DMS79 (cell line): Measurements from ENCODE around the gene TSEN34.
"Not testable (repeated sequence)": the region's sequence is repeated elsewhere in the genome, so short reads cannot be mapped to it uniquely, and the experiment has no call there.

Source experiments
- DNase-seq: peaks from one replicate; lab custom pipeline; 2025; lab: John Stamatoyannopoulos, UW

The TSEN34 gene

DNA sequence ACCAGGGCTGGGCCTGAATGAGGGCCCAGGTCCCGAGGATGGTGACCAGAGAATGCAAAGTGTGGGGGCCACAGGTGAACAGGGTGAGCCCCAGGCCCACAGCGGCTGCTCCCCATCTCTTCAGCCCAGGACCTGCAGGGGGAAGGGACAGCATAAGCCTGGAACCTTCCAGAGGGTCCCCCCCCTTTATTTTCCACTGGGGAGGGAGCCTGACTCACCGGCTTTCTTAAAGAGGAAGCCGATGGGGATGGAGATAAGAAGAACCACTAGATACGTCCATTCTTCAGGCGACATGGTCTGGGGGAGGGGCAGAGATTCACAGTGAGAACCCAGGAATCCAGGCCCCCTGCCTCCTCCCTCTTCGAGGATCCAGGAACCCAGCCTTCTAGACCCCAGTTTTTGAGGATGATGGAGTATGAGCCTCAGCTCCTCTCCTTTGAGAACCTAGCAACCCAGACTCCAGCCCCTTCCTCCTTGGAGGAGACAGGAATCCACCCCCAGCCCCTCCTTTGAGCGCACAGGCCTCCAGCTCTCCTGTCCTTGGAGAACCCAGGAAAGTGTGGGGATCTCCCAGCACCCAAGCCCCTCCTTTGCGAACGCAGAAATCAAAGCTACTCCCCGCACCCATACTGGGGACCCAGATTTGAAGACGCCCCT is 2.8 kb upstream of the TSEN34 start:
- DNase-seq, result no peak

DNA sequence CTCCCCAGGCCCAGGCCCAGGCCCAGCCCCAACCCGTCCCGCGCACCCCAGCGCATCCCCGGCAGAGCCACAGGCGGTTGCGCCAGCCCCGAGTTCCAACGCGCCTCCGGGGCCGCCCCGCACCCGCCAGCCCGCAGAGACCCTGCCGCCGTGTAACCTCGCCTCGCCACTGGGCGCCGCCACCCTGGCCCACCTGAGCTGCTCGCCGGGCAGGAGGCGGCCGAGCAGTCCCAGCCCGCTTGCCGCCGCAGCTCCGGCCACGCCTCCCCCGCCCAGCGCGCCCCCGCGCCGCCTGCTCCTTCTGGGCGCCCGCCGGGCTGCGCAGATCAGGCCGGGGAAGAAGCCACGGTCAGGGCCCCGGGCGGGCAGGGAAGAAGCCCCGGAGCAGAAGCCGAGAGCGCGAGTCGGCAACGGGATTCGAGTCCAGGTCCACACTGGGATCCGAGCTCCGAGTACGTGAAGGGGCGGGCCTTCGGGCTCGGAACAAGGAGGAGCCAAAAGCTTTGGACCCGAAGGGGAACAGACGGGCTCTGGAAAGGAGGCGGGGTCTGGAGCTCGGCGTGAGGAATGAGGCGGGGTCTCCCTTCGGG is 1.9 kb upstream of the TSEN34 start, which contains the start of gene MBOAT7:
TSS of gene MBOAT7 (minus strand) at position 436 of the 590 bp plus-strand sequence. CDS start 1,072 bp downstream, outside the sequence.
- no peak for DNase-seq

DNA sequence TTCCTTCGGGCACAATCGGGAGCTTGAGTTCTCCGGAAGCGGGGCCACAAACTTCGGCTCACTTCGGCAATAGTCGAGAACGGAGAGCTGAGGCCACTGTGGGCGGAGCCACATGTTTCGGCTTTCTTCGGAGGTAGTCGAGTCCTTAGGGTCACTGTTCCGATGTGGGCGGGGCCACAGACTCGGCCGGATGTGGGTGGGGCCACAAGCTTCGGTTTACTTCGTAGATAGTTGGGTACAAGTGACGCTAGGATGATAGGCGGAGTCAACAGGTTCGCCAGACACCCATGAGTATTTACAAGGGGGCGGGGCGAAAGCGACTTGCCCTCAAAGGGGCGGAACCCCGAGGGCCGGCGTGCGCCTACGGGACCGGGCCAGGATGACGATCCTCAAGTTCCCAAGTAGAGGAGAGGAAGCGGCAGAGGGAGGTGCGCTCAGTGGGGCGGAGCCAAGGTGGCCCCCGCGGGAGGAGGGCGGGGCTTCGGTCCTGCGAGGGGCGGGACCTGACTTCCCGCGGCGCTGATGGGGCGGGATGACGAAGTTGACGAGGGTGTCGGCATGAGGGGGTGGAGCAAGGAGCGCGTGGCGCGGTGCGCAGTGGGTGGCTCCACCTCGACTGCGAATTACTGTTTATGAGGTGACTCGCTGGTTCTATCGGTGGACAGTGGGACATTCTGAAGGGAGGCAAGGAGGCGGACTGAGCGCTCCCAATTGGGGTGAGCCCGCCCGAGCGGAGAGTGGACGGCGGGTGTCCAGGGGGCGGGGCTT is 1.2 kb upstream of the TSEN34 start:
- peak; percentile 99 for DNase-seq

DNA sequence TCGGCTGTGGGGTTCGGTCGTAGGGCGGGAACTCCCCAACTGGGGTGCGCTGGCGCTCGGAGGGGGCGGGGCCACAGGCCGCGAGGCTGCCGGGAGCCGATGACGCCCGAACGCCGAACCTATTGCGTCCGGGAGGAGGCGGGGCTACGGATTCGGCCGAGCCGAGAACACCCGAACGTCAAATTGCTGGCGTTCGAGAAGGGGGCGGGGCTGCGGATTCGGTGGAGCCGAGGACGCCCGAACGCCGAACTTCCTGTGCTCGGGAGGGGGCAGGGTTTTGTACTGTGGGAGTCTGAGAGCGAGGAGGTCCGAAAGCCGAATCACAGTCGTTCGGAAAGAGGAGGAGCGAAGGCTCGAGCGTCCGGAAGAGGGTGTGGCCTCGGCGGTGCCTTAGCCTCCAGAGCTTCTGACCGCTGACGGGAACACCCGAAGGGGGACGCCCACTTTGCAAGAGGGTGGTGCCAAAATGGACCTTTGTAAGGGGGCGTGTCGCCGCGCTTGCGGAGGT is 551 bp upstream of the TSEN34 start:
- peak; percentile 98 for DNase-seq

DNA sequence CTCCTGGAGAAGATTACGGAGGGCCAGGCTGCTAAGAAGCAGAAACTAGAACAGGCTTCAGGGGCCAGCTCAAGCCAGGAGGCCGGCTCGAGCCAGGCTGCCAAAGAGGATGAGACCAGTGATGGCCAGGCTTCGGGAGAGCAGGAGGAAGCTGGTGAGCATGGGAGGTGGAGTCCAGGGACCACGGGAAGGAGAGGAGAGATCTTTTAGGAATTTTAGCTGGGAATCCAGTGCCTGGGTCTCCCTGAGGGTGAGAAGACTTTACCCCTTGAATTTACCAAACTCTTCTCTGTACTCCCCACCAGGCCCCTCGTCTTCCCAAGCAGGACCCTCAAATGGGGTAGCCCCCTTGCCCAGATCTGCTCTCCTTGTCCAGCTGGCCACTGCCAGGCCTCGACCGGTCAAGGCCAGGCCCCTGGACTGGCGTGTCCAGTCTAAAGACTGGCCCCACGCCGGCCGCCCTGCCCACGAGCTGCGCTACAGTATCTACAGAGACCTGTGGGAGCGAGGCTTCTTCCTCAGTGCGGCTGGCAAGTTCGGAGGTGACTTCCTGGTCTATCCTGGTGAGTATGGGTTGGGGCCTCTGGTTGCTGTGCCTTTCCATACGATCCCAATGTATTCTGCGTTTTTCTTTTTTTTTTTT is 824 bp downstream of the TSEN34 start:
- no peak for DNase-seq

DNA sequence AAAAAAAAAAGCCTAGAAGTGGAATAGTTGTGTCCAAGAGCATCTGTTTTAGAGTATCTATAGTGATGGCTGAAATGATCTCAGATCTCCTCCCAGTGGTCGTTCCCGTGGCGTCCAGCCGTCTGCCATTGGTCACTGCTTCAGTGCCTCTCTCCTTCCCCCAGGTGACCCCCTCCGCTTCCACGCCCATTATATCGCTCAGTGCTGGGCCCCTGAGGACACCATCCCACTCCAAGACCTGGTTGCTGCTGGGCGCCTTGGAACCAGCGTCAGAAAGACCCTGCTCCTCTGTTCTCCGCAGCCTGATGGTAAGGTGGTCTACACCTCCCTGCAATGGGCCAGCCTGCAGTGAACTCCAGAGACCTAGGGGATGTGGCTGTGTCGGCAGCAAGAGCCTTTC is 1.9 kb downstream of the TSEN34 start:
- no peak for DNase-seq

DNA sequence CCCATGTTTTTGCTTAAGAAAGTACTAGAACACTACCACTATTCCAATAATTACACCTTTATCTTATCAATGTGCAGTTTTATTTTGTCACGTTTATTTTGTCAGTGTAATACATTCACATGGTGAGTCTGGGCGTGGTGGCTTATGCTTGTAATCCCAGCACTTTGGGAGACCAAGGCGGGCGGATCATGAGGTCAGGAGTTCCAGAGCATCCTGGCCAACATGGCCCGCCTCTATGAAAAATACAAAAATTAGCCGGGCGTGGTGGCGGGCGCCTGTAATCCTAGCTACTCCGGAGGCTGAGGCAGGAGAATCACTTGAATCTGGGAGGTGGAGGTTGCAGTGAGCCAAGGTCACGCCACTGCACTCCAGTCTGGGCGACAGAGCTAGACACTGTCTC is 3.4 kb downstream of the TSEN34 start:
- not testable (repeated sequence) for DNase-seq

DNA sequence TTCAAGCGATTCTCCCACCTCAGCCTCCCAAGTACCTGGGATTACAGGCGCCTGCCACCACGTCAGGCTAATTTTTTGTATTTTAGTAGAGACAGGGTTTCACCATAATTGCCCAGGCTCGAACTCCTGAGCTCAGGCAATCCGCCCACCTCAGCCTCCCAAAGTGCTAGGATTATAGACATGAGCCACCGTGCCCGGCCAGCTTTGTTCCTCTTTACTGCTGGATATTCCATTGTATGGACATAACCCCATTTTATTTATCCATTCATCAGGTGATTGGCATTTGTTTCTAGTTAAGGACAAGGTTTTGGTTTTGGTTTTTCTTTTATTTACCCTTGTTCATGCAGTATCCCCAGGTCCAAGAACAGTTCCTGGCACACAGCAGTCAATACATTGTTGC is 5.4 kb downstream of the TSEN34 start:
- DNase-seq, result no peak

DNA sequence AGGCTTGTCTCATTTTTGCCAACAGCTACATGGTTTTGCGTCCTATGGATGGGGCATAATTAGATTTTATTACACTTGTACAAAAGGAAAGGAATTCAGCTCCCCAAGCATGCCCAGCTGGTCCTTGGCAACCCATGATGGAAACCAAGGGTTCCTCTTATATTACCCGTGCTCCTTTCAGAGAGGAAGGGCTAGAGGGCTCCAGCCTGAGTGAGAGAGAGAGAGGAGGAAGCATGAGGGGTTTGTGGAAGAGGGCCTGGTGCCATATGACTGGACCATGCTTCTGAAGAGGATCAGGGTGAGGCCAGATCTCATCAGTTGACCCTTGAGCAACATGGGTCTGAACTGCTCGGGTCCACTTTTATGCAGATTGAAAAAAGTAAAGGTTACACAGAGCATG is 6.0 kb downstream of the TSEN34 start:
- DNase-seq, result no peak

DNA sequence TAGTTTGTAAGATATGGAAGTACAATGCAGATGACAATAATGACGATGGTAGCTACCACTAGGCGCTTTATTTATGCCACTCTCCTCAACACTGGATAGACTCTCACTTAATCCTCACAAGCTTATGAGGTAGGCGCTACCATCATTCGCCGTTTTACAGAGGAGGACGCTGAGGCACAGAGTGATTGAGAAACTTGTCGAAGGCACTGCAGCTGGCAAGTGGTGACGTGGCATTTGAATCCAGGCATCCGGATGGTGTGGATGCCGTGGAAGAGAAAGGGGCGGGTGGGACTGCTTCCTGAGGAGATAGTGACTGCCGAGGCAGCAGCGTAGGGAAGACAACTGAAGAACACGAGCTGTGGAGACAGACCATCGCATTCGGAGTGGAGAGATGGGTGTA is 8.3 kb downstream of the TSEN34 start:
- no peak for DNase-seq

DNA sequence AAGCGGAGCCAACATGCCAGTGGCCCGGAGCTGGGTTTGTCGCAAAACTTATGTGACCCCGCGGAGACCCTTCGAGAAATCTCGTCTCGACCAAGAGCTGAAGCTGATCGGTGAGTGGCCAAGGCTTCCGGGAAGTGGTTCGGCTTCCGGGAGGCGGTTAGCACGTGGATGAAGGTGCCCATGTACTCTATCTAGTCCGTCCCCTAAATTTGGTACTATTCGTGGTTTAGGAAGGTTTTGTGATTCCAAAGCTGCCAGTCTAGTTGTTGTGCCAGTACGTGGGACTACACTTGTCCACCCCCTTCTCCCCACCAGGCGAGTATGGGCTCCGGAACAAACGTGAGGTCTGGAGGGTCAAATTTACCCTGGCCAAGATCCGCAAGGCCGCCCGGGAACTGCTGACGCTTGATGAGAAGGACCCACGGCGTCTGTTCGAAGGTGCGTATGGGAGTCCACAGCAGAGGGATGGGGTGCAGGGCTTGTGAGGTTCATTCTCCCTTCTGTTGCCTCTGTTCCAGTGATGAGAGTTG is 10.1 kb downstream of the TSEN34 start:
- no peak for DNase-seq

DNA sequence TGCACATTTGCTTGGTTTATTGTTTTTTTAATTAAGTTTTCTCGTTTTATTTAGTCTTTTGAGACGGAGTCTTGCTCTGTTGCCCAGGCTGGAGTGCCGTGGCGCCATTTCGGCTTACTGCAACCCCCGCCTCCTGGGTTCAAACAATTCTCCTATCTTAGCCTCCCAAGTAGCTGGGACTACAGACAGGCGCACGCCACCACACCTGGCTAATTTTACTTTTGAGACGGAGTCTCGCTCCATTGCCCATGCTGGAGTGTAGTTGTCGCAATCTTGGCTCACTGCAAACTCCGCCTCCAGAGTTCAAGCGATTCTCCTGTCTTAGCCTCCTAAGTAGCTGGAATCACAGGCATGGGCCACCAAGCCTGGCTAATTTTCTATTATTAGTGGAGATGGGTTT is 10.9 kb downstream of the TSEN34 start:
- no peak for DNase-seq

DNA sequence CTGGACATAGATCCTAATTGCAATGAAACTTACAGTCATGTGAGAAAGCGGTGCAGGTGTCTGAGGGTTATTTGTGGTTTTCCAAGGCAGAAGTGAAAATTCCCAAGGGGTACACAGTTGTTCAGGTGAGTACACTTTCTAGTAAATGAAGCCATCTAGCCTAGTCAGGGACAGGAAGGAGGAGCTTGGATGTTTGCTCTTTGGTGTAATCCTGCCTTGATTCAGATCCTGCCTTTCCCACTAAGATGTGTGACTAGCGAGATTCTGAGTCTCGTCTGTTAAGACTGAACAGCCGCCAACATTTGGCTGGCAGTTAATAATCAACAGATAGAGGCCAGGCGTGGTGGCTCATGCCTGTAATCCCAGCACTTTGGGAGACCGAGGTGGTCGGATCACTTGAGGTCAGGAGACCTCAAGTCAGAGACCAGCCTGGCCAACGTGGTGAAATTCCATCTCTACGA is 12.1 kb downstream of the TSEN34 start:
- no peak for DNase-seq

DNA sequence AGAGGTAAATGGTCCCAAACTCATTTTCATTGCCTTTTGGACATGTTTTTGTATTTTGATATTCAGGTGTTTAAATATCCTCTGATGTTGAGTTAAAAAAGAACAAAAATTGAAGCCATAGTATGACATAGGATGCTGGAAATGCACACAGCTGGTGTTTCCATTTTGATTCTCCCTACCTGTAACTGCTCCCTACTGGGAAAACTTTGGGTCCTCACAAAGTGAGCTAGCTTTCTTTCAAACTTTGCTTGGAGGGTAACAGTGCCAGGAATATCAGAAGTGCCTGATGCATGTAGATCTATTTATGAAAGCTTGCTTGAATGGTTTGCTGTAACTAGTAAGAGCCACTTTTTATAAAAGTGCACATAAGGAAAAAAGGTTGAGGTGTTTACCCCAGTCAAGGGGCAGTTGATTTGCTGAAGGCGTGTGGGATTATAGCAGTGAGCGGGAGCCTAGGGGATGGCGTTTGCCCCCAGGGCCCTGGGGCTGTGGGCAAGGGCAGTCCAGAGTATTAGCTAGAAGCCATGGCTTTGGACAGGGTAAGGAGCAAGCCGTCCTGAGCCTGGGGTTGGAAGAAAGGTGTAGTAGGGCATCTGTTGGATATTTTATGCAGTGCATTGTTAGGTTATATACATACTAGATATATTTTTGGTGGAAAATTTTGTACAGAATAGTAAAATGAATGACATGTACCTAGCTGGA is 13.8 kb downstream of the TSEN34 start:
- no peak for DNase-seq

DNA sequence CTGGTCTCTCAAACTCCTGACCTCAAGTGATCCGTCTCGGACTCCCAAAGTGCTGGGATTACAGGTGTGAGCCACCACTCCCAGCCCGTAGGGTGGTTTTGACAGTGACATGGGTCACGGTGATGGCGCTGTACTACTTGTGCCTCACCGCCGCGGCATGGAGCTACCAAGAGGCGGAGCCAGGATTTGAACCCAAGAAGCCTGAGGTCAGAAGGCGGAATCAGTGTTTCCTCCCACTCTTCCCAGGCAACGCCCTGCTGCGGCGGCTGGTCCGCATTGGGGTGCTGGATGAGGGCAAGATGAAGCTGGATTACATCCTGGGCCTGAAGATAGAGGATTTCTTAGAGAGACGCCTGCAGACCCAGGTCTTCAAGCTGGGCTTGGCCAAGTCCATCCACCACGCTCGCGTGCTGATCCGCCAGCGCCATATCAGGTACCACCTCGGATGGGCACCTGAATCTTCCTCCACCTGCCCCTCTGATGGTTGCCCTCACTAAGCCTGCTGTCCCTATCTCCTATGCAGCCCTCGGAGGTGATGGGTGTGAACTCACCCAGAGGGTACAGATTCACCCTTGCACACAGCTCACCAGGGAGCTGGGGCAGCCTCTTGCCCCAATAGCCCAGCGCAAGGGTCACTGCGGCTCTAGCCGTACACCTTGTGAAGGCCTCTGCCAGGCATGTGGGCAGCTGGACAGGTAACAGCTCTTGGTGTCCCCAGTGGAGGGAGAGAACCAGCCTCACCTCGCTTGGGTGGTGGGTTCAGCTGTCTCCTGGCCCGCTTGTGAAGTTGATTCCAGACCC is 15.1 kb downstream of the TSEN34 start:
- DNase-seq, result no peak

DNA sequence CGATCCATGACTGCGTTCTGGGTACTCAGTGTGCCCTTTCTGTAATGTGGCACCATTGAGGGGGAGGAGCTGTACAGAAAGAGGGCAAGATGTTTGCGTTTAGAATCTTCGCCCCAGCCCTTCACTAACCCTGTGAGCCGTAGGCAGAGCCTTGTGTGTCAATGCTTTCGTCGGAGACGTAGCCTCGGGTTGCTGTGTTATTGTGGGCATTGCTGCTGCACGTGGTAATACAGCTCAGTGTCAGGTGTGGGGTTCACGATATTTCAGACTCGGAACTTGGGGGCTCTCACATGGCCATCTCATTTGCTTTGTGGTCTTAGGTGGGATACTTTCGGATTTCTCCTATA is 15.7 kb downstream of the TSEN34 start:
- DNase-seq, result no peak

DNA sequence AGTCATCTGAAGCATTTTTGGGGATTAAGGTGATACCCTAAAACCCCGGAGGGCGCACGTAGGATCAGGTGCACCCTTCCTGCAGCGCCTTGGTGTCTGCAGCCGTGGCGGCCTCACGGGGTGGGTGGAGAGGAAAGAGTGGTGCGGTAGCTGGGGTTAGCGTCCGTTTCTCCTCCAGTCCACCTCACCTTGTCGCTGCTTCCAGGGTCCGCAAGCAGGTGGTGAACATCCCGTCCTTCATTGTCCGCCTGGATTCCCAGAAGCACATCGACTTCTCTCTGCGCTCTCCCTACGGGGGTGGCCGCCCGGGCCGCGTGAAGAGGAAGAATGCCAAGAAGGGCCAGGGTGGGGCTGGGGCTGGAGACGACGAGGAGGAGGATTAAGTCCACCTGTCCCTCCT is 16.1 kb downstream of the TSEN34 start:
- not testable (repeated sequence) for DNase-seq

DNA sequence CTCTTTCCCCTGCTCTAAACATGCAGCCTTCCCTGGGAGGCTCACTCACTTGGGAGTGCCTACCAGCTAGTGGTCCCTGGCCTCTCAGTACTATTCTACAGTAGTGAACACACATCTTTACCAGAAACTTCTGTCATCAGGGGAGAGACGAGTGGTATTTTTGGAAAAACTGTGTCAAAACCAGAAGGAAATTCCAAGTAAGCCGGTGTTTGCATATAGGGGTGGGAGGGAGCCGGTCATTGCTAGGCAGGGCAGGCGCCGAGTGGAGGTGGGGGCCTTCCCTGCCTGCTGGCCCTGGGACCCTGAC is 16.5 kb downstream of the TSEN34 start:
- DNase-seq, result no peak

DNA sequence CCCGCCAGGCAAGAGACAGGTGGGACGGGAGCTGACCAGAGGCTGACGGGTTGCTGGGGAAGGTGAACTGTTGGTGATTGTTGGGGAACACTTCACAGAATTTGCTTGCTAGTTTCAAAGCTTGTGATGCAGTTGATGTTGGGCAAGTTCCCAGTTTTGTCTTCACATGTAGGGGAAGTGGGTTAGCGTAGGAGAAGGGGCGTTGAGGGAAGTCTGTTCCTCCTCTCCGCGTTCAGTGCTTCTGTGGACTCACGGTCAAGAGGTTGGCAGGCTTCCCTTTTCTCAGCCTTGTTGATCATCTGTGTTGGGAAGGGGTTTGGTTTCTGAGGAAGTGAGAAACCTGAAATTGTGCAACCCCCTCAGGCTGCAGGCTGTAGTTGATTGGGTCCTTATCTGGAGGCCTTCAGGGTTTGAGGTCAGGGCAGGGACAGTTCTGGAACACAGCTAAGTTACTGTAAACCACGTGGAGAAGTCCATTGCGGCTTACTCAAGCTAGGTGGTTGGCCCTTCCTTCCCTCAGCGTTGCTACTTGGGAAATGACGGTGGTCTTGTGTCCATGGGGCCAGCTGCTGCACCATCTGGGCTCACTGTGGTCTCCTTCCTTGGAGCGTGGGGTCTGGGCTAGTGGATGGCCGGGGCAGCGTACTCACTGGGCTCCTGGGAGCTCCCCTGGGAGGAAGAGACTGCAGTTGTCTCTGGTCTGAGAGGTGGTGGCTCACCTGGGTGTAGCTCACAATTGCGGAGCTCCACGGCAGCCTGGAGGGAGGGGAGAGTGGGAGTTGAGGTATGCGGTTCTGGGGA is 17.1 kb downstream of the TSEN34 start:
- DNase-seq, result no peak

DNA sequence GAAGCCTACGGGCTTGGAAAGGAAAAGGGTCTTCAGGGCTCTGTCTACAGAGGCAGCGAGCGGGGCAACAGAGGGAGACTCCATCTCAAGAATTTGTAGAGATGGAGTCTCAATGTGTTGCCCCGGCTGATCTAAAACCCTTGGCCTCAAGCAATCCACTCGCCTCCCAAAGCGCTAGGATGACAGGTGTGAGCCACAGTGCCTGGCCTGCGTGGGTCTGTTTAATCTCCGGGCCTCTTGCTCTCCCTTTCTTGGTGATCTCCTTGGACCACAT is 17.6 kb downstream of the TSEN34 start:
- no peak for DNase-seq
